Measurements from ENCODE around the gene FETUB. TPM values are rescaled to one million over a fixed set of nuclear protein-coding genes. Genes with fewer than 3 reads are reported as not detected.

Gene FETUB
- total RNA-seq, 1 experiment from 2014 or later: not detected

DNA sequence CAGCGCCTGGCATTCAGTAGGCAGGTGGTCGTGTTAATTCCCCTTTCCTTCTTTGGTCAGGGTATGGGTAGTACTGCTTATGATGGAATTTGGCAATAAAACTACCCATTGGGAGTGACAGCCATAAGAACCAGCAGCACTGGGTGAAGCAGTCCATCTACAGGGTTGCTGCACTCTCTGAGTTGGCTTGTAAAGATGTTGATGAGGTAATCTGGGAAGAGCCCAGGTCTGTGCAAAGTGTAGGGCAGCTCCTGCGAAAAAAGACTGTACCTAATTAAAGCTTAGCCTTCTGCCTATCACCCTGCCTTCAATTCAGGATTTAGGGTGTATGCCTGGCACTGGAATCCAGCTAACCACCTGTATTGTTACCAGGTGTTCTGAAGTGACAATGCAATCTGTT, 4.7 kb upstream of the FETUB start:
- DNase-seq (ENCODE audit: low read depth): no peak

DNA sequence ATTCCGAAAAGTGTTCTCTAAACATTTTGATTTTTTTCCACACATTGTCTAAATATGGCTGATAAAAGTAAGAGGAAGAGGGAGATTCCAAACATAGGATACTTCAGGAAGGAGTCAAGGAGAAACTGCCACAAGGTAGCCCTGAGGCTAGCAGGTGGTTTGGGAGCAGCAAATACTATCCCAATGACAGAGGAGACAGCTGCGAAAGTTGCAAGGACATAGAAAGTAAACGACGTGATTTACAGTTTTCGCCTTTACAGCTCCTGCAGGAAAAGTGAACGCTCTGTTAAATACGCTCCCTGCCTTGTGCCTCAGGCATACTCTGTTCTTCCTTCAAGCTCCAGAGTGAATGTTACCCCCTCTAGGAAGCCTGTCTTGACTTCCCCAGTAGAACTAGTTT, 3.7 kb upstream of the FETUB start:
- no peak for DNase-seq (ENCODE audit: low read depth)

DNA sequence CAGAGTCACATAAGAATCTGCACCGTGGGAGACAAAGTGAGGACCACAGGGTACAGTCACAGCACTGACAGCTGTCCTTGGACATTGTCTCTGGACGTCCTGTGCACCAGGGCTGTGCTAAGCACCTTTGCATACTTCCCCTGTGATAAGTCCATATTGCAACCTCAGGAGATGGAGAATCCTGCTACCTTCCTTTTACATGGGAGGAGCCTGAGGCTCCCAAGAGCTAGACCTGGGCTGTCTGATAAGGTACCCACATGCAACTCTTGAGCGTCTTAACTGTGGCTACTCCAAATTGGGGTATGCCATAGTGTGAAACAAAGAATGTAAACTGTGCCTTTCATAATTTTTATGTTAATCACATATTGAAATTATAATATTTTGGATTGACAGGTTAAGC, 2.5 kb upstream of the FETUB start:
- no peak for DNase-seq (ENCODE audit: low read depth)

DNA sequence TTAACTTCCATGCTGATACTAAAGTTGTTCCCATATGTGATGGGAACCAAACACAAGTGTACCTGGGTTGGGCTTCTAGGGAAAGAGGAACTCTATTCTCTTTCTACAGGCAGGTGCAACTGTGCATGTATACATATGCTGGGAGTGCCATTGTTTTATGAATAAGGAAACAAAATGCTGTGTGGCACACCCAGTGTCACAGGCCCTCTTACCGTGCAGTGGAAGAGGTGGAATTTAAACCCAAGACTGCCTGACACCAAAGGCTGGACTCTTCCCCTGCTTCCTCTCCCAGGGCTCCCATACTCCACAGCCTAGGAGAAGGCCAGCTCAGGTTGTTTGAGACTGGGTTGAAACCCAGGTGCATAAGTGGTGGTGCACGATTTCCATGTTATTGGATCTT, 1.9 kb upstream of the FETUB start:
- no peak for DNase-seq (ENCODE audit: low read depth)

DNA sequence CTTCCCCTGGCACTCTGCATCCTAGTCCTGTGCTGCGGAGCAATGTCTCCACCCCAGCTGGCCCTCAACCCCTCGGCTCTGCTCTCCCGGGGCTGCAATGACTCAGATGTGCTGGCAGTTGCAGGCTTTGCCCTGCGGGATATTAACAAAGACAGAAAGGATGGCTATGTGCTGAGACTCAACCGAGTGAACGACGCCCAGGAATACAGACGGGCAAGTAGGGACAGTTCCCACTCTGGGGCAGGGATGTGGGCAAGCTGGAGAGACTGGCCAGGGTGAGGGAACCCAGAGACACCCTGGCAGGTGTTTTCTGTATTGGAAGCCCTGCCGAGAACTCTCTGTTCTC, 247 bp downstream of the FETUB start:
- peak; percentile 79 for DNase-seq (ENCODE audit: low read depth)

DNA sequence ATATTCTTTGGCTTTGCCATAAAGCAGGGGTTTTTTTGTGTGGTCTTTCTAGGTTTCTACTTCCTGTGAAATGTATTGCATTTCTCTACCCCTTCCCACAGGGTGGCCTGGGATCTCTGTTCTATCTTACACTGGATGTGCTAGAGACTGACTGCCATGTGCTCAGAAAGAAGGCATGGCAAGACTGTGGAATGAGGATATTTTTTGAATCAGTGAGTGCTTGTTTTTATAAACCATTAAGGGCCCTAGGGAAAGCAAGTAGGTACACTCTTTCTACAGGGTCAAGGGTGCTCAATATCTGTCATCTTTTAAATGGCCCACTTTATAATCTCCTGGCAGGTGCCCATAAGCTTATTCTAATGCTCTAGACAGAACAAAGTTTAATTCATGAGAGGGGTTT, 730 bp downstream of the FETUB start:
- no peak for DNase-seq (ENCODE audit: low read depth)

DNA sequence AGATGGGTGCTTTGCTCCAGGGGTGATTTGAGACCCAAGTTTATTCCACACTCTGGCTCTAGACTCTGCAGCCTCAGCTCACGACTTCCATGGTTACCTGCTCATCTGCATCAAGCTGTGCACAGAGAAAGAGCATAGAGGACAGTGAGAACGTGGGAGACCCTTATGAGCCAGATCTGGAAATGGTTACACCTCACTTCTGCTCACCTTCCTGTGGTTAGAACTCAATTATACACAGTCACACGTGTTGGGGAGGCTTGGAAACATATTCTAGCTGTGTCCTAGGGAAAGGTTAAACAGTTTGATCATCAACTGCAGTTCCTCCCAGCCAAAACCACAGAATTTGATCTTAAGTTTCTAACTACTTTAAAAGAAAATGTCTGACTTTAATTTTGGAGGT, 1.8 kb downstream of the FETUB start:
- DNase-seq (ENCODE audit: low read depth): no peak

DNA sequence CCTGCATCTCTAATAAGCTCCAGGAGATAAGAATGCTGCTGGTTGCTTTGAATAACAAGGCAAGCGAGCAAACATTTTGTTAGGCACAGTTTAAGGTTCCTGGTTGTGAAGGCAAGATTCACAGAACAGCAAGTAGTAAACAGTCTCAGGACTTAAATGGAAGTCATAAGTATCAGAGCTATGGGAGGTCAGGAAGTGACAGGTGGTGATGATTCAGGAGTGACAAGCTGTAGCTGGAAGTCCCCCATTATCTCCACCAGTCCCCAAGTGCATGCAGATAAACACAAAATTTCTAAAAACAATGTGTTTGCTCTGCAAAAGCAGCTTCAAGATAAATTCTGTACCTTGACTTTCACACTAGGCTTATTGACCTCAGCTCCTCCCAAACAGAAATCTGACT, 3.3 kb downstream of the FETUB start:
- no peak for DNase-seq (ENCODE audit: low read depth)

DNA sequence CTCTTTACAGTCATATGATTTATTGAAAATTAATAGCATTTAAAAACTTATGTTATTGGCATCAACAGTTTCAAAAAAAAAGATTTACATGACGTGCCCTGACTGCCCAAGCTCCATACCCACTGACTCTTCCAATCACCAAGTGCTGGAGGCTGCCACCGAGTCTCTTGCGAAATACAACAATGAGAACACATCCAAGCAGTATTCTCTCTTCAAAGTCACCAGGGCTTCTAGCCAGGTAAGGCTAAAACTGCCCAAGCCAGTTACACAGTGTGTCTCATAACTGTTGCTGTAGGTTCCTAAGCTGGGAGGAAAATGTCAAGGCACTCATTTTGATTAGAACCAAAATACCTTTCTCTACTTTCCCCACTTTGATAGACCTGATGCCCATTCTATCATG, 4.5 kb downstream of the FETUB start:
- no peak for DNase-seq (ENCODE audit: low read depth)

DNA sequence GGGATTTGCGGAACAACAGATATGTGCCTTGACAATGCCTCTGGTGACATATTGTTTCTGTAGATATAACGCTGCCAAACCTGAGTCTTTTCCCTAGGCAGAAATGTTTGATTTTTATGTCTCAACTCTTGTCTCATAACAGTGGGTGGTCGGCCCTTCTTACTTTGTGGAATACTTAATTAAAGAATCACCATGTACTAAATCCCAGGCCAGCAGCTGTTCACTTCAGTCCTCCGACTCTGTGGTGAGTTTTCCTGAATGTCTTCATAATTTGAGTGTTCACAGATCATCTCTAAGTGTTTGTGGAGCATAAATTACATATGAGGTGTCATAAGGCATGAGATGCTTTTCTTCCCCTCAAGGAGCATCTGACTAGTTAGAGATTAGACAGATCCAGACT, 5.9 kb downstream of the FETUB start:
- no peak for DNase-seq (ENCODE audit: low read depth)

DNA sequence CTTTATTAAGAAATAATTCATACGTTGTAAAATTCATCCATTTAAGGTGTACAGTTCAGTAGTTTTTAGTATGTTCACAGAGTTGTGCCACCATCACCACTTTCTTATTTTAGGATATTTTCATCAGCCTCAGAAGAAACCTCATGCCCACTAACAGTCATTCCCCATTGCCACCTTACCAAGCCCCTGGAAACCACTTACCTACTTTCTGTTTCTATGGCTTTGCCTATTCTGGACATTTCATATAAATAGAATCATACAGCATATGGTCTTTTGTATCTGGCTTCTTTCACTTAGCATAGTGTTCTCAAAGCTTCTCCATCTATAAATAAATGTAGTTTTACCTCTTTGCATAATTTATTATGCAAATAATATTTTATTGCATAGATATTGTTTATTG, 6.6 kb downstream of the FETUB start:
- DNase-seq (ENCODE audit: low read depth): no peak

DNA sequence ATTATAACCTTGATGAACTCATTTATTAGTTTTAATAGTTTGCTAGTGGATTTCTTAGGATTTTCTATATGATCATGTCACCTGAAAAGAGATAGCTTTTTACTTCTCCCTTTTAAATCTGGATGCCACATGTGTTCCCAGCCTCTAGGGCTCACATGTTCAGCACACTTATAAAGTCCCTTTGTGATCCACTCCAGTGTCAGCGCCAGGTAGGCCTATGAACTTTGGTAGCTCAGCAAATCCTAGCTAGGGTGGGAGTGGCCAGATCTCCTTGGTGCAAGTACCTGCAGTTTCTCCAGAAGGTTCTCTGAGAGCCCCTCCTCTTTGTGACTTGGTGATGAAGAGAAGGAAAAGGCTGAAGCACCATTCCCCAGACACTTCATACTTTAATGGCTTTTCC, 8.7 kb downstream of the FETUB start:
- DNase-seq (ENCODE audit: low read depth): no peak

DNA sequence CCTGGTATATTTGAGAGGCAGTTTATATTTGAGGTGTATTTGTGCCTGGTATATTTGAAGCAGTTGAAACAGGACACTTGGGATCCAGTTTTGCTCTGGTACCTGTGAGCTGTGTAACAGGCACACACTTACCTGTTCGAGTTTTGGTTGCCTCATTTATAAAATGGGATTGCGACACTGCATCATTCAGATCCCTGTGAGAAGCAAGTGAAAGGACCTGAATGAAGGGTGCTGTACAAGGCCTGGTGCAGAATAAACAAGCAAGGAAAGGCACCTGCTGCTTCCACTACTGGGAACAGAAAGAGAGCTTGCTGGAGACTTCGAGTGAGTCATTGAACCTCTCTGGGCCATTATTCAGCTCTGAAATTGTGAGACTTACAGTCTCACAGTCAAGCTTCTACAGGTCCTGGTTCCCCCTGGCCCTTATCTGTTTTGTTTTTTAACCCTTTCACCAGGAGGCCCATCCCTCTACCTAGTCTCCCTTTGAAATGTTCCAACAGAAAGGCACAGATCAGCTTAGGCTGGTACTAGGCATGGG, 11.5 kb downstream of the FETUB start:
- DNase-seq (ENCODE audit: low read depth): no peak

DNA sequence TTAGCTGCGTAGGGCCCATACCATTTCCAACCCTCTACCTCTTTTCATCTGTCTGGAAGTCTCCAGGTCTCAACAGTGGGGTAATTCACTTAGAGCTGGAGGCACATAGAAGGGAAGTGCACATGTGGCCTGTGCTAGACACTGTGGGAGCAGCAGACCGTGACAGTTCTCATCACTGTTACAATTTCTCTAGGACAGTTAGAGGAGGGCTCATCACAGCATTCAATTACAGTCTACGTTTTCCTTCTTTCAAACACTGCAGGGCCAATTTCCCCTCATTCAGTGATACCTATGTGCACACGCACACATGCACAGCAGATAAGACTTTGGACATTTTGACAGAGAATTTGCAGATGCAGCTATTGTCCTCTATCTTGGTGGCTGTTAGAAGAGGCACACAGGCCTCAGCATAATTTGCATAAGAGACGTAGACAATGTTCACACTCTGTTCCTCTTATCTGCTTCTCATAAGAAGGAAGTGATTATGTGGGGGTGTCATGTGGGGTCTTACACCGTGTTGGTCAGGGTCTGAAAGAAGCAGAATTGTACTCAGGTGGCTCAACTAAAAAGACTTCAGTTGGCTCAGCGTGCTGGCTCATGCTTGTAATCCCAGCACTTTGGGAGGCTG, 13.0 kb downstream of the FETUB start:
- DNase-seq (ENCODE audit: low read depth): no peak

DNA sequence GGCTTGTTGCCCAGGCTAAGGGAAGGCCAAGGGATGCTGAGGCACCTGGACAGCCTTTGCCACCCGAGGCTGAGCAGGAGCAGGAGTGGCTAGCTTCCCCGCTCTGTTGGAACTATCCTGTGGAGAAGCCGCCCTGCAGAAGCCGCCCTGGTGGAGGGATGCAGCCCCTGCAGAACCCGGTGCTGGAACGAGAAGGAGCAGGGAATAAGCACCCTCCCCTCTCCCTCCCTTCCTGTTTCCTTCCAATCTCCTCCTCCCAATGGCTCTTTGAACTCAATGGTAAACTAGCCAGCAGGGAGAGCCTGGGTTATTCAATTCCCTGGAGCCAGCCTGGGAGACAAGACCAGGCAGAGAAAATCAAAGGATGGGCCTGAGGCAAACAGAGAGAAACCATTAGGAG, 13.8 kb downstream of the FETUB start:
- DNase-seq (ENCODE audit: low read depth): no peak

DNA sequence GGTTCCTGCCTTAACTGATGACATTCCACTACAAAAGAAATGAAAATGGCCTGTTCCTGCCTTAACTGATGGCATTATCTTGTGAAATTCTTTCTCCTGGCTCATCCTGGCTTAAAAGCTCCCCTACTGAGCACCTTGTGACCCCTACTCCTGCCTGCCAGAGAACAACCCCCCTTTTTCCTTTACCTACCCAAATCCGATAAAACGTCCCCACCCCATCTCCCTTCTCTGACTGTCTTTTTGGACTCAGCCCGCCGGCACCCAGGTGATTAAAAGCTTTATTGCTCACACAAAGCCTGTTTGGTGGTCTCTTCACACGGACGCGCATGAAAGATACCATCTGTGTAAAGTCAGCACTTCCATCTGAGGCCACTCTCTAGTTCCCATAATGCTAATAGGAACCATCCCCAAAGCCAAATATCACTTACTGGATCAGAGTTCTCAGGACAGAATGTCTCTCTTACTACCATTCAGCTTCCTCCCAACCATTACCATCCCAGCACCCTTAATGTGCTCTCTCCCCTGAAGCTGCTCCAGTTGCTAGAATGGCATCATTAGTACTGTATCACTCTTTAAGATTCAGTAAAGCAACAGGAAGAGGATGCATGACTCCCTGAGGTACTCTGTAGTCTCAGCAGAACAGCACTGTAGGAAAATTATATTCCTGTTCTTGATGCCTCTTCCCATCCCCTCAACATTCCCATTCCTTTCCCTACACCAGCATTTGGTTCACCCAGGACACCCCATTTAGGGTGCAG, 23.3 kb downstream of the FETUB start:
- no peak for DNase-seq (ENCODE audit: low read depth)

DNA sequence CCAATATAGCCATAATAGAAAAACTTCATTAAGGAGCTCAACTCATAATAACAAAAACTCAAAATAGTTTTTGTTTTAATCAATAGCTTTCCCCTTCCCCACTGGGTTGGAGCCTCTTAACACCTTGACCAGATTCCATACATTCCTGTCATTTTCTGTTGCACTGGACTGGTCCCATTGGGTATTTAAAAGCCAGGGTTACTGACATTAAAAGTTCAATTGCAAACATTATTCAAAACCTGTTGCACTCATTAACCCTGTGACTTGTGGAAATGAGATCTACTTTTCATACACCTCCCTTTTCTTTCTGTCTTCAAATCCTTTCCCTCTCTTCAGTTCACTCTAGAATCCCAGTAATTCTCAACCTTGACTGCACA, 23.9 kb downstream of the FETUB start:
- DNase-seq (ENCODE audit: low read depth): no peak

DNA sequence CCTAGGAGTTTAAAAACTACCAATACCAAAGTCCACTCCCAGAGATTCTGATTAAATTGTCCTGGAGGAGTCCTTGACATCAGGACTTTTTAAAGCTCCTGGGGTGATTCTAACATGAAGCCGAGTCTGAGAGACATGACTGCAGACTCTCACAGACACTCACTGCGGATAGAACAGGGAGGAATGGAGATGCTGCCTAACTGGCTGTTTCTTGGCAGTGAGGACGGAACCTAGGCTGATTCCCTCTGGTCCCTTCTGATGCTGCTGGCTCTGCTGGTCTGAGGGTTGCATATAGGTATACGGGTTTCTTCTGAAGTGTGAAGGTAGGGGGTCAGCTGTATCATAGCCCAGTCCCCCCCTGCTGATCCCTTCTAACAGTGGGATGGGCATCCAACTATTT, 24.3 kb downstream of the FETUB start:
- no peak for DNase-seq (ENCODE audit: low read depth)

DNA sequence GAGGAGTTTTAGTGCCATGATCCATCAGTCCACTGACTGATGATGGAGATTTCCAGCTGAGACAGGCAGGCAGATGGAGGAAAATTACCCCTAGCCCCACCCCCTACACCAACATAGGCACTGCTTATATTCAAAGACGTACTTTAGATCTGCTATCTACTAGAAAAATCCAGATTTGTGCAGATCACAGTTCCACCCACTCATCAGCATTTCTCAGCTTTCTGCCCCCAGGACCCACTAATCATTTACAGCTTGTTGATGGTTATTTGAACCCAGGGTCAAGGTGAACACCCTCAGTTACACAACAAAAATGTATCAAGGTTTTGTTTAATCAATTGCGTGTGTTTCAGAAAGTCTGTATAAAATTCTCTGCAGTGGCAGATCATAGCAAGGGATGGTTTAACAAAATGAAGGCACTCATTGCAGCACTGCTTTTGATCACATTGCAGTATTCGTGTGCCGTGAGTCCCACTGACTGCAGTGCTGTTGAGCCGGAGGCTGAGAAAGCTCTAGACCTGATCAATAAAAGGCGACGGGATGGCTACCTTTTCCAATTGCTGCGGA, 25.5 kb downstream of the FETUB start, which contains the start of gene HRG:
Gene HRG, plus strand, starts transcription at position 390 of the 564 bp plus-strand sequence. Its CDS starts 18 bp downstream, at position 408.
- DNase-seq (ENCODE audit: low read depth): no peak

DNA sequence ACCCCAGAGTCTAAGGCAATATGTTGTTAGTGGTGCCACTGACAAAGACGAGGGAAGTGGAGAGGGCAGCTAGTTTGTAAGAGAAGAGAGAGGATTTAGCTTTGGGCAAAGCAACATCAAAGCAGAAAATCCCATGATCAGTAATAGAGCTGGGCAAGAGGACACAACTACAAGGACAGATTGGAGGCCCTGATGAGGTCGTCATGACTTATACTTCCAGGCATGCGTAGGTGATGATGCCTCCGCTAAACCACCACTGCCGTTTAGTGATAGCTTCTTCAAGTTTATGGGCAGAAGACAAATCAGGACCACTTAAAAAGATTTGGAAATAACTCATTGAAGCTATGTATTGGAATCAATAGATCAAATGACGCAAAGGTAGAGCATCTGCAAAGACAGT, 28.2 kb downstream of the FETUB start:
- DNase-seq (ENCODE audit: low read depth): no peak

DNA sequence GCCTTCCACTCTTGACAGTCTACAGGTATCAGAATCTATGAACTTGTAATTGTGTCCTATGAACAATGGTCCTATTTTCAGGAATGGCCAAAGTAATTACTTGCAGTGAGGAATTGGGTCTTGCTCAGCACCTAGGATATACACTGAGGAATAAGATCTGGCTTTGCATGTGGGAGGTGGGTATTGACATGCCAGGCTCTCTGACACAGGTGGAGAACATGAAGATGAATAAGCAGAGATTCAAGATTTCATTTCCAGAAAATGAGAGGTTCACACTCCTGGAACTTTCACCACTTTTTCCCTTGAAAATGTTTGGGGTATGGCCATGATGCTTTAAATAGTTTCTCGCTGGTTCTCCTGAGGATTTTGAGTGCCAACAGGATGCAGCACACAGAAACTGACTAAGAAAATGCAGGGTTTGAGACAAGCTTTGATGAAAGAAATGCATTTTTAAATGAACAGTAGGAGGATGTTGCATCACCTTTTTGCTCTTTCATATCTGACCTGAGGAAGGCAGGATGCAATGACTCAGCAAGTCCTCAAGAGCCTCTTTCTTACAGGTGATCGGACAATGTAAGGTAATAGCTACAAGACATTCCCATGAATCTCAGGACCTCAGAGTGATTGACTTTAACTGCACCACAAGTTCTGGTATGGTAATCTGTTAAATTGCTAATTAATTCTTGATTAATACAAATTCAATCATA, 29.3 kb downstream of the FETUB start:
- DNase-seq (ENCODE audit: low read depth): no peak

DNA sequence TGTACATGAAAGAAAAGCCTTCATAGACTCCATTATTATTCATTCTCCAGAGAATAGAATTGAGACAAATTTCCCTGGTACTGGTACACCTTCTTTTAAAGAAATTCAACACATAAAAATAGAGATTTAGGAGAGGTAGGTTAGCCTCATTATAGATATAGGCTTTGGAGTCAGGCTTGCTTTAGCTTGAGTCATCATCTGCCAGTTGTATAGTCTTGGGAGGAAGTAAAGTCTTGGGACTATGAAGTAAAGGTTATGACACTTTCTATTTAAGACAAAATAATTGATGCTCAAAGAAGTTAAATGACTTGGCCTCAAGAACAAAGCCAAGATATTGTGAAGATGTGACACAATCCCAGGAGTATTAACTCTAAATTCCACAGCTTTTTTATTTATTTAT, 30.0 kb downstream of the FETUB start:
- DNase-seq (ENCODE audit: low read depth): no peak

DNA sequence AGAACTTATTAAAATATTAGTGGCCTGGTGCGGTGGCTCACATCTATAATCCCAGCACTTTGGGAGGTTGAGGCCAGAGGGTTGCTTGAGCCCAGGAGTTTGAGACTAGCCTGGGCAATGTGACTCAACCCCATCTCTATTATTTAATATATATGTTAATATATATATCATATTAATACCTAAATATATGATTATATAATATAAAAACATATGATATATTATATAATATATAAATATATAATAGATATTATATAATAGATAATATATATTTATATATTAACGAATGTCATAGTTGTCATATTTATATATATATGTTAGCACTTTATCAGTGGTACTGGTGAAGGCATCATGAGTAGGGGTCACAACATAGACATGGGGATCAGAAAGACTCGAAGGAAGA, 30.9 kb downstream of the FETUB start:
- DNase-seq (ENCODE audit: low read depth): no peak

Measured in M059J (cell line).